ENCODE measurements around the gene ZNF354C.
A peak's percentile ranks its signal among the peaks of the same experiment; 100 is the strongest.
"Not testable (repeated sequence)": the region's sequence is repeated elsewhere in the genome, so short reads cannot be mapped to it uniquely, and the experiment has no call there.

The ZNF354C gene

DNA sequence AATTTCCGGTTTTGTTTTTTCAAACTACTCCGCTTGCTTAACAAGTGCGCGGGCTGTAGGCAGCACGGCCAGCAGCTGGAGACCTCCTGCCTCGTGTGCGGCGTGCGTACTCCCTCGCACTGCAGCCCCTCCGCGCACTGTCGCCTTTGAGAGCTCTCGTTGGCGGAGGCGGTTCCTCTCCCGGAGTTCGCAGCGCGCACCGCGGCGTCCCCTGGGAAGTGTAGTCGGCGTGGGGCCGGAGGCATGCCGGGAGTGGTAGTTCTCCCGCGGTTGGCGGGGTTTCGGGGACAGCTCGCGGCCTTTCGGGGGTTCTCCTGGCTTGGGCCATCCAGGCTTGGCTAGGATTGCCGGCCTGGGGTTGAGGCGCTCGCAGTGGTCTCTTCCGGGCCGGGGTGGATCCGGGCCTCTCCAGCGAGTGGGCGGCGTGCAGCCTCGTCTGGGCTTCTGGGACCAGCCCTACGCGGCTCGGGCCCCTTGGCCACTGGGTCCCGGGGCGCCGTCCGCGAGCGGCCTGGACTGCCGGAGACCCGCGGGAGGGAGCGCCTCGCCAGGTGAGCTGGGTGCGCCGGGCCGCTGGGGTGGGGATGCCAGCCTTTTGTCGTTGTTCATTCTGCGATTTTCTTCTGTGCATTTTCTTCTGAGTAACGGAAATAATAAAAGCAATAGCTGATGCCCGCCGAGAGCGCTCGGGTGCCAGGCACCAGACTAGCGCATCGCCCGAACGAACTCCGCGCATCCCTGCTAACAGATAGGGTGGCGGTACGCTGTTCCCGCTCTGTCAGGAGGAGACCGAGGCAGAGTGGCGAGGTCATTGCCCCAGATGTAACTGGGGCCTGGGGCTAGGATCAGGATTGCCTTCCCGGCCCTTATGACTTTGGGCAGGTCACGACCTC is at the start of gene ZNF354C:
ZNF354C (plus strand) TSS at position 258 of the 893 bp plus-strand sequence. CDS start 1,696 bp downstream, outside the sequence.
- DNase-seq = peak; percentile 87

GRCh38 chr5:179023528-179024189 is 36.5 kb upstream of the ZNF354C start, which contains the start of gene ZNF879:
ZNF879 (plus strand) TSS chr5:179023804; CDS start chr5:179025005, 1,201 bp downstream.
- DNase-seq = peak; percentile 93

DNA sequence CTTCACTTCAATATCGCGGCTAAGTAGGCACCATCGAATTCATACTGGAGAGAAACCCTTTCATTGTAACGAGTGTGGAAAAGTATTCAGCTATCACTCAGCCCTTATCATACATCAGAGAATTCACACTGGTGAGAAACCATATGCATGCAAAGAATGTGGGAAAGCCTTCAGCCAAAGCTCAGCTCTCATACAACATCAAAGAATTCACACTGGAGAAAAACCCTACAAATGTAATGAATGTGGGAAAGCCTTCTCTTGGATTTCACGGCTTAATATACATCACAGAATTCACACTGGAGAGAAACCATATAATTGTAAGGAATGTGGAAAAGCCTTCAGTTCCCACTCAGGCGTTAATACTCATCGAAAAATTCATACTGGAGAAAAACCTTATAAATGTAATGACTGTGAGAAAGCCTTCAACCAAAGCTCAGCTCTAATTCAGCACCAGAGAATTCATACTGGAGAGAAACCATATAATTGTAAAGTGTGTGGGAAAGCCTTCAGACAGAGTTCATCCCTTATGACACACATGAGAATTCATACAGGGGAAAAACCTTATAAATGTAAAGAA is 27.1 kb upstream of the ZNF354C start:
- no peak for DNase-seq

DNA sequence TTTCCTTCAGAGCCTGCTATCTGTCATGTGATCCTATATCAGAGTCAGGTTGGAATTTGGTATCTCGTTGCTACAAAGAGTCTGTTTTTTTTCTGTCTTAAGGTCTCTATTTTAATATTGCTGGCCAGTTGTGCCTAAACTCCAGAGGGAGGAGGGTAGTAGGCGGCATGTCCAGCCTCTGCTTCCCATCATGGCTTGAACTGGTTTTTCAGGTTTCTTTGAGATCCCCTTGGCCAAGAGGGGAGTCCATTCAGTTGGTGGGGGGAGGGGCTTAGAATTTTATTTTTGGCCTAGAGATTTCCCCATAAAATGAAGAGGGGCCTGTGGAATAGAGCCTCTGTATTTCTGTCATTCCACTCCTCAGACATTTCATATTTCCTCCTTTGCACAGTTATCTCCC is 15.4 kb upstream of the ZNF354C start:
- no peak for DNase-seq

DNA sequence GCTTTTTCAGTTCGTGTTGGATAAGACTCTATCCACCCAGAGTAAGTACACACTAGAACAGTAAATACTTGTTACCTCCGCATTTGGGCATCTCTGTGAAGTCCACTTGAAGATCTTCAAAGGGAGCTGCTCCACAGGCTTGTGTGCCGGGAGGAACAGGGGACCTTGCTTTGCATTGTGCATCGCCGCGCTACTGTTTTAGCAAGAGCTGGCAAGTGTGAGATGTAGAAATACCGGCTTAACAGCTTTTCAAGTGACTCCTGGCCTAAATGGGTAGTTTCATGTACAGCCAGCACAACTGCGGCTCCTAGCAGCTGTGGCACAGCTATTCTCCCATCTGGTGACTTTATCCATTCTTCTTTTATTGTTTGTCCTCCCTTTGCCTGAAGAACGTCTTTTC is 8.4 kb upstream of the ZNF354C start:
- DNase-seq = no peak

- no peak for DNase-seq
Observed at GRCh38 chr5:179054036-179054785, 6.0 kb upstream of the ZNF354C start.

DNA sequence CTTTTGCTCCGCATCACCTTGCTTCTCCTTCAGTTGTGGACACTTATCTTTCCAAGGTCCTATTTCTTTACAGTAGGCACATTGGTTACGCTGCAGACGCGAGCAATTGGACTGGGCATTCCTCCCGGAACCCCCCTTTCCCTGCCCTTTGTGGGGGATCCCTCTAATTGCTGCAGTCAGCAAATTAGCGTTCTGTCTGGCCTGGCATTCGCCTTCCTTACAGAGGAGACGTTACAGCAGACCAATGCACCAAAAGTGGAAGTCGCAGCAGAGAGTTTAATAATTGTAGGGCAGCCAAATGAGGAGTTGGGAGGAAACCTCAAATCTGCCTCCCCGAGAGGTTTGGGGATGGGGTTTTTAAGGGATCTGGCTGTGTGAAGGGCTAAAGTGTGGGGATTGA is 5.3 kb upstream of the ZNF354C start:
- no peak for DNase-seq

DNA sequence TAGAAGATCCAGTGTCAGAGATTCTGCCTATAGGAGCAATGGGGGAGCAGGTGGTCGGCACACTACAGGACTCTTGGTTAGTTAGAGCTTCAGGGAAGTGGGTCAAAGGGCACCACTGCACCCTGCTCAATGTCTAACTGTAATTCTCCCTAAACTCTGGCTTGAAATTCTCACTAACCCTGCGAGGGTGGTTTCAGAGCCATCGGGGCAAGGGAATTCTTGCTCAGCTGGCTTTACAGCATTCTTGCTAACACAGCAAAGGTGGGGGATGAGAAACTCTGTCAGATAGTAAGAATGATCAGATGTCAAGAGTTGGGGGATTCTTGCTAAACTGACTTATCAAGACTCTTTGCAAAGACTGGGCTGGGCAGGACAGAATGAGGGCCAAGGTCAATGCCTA is 4.7 kb upstream of the ZNF354C start:
- no peak for DNase-seq

DNA sequence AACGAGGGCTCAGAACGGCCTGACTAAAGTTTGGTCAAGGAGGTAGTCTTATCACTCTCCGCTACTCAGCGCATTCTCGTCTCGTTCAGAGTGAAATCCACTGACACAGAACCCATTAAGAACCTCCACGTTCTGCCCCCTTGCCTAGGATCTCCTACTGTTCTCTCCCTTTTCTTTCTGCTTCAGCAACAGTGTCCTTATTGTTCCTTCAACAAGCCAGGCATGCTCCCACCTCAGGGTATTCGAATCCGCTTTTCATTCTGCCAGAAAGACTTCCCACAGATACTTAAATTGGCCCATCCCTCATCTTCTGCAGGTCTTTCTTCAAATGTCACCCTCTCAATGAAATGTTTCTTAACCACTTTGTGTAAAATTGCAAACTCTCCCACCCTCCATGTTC is 4.3 kb upstream of the ZNF354C start:
- DNase-seq = no peak

DNA sequence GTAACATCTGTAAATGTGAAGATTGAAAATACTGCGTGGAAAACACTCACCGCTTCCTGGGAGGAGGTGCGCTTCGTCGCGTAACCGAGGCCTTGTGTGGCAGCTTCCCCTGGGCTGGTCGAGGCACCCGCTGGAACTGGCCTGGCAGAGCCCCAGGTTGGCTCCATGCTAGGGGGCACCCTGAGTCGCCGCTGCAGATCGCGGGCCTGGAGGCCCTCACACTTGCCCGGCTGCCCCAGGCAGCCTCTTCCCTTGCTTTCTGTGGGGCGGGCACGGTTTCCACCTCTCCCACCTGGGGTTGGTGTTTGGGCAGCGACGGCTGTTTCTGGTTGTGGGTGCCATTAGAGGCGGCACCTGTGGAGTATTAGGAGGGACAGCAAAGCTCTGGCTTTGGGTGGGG is 852 bp downstream of the ZNF354C start:
- DNase-seq = no peak

DNA sequence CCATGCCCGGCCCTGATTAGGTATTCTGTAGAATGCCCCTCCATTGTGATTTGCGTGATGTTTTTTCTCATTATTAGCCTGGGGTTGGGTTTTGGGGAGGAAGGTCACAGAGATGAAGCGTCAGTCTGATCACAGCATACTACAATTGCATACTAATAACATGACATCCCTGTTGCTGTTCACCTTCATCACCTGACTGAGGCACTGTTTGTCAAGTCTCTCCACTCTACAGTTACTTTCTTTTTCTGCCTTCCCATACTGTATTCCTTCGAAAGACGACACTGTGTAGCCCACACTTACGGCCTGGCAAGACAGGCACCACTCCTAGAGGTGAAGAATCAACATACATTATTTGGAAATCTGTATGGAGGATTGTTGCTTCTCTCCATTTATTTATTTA is 5.5 kb downstream of the ZNF354C start:
- DNase-seq = no peak

DNA sequence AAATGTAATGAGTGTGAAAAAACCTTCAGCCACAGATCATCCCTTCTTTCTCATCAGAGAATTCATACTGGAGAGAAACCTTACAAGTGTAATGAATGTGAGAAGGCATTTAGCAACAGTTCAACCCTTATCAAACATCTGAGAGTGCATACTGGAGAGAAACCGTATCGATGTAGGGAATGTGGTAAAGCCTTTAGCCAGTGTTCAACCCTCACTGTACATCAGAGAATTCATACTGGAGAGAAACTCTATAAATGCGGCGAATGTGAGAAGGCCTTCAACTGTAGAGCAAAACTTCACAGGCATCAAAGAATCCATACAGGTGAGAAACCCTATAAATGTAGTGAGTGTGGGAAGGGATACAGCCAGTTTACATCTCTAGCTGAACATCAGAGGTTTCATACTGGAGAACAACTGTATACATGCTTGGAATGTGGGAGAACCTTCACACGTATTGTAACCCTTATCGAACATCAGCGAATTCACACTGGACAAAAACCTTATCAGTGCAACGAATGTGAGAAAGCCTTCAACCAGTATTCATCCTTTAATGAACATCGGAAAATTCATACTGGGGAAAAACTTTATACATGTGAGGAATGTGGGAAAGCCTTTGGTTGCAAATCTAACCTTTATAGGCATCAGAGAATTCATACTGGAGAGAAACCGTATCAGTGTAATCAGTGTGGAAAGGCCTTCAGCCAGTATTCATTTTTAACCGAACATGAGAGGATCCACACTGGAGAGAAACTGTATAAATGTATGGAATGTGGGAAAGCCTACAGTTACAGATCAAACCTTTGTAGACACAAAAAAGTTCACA is 19.2 kb downstream of the ZNF354C start:
- no peak for DNase-seq

GRCh38 chr5:179080724-179081123 is 20.6 kb downstream of the ZNF354C start:
- no peak for DNase-seq

DNA sequence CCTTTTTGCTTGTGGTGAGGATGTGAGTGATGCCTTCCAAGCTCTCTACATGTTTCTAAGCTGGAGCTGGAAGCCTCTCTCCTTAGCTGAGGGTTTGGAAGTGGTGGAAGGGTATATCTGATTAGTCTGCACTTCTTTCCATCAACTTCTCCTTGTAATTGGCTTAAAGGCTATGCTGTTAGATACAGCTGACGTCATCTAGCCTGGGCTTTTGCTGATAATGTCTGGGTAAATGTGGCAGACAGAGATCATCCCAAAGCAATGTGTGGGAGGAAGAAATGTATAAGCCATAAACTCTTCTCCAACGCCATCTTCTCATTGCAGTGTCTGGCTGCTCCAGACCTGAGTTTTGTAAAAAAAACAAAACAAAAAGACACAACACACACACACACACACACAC is 29.3 kb downstream of the ZNF354C start:
- no peak for DNase-seq

DNA sequence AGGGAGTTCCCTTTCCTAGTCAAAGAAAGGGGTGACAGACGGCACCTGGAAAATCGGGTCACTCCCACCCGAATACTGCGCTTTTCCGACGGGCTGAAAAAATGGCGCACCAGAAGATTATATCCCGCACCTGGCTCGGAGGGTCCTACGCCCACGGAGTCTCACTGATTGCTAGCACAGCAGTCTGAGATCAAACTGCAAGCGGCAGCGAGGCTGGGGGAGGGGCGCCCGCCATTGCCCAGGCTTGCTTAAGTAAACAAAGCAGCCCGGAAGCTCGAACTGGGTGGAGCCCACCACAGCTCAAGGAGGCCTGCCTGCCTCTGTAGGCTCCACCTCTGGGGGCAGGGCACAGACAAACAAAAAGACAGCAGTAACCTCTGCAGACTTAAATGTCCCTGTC is 41.1 kb downstream of the ZNF354C start:
- not testable (repeated sequence) for DNase-seq

DNA sequence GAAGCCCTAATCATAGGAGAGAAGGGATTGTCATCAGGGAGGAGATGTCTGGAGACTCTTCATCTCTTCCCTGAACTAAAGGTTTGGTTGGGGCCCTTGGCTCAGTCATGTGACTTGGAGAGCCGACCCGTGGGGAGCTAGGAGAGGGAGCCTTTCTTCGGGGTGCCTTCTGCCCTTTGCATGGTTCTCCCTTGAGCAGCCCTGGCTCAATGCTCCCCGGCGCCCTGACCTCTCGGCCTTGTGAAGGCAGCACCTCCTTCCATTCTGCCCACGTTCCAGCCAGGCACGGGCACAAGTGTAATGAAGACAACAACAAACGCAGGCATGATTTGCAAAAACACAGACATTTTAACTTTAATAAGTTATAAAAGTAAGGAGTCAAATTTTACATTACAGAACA is 50.4 kb downstream of the ZNF354C start:
- no peak for DNase-seq

DNA sequence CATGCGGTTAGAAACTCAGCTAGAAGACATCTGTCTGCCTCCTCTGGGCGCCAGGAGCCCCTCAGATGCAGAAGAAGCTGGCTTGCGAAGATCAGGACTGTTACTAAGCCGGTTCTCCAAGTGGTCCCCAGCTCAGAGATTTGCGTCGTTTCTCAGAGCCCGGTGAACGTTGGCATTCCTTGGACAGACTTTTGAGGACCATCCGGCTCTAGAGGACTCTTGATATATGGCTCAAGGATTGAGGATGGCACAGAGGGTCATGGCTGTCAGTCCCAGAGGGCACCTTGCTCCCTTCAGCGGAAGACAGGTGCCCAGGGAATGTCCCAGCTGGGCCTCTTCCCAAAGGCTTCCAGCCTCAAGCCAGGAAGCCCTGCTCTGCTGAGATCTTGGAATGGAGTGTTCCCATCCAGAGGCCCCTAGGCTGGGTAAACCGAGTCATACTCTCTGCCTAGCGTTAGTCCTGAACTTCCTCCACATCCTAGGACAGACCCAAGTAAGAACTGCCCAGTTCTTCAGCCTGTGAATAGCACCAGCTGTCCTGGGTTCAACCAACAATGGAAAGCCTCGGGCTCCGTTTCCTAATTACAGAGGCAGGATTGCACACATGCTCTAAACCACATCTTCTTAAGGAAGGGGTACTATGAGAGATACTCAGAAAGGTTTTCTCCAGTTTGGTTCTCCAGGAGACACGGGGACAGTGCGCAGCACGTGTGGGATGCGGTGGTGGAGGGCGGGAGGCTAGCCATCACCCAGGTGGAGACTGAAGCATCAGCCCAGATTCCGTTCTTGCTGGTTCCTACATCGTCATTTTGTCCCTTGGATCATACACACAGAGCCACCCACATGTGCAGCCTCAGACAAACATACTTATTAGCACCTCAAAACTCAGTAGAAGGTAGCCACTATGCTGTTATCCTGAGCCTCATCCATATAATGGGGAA is 51.4 kb downstream of the ZNF354C start:
- no peak for DNase-seq

DNA sequence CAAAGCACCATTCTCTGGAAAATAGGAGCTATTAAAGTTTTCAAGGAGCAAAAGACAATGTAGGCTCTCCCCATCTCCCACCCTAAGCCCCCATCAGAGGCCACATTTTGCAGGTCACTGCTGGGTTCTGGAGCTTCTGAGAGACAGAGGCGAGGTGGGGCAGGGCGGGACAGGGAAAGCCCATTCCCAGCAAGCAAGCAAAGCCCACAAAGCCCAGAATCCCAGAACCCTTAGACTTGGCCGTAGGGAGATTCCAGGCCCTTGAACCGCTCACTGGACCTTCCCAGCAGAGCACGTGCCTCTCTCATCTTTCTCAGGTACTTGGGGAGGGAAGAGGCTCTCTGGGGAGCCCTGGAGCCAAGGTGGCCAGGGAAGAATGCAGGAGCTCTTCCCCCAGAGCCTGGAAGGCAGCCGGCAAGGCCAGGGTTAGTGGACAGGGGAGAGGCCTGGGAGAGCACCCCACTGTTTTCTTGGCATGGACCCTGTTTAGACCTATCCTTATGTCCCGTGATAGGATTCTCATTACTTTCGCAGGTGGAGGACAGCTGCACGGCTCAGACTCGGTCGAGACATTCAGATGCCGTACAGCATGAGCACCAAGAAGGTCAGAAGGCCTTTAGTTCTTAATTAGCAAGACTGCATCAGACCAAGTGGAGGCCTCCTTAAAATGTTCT is 52.4 kb downstream of the ZNF354C start:
- DNase-seq = no peak

GRCh38 chr5:179113143-179113530 is 53.0 kb downstream of the ZNF354C start:
- no peak for DNase-seq

GRCh38 chr5:179113945-179114641 is 53.9 kb downstream of the ZNF354C start:
- DNase-seq = no peak

Data from activated CD4-positive, alpha-beta T cell treated with anti-CD3 and anti-CD28 coated beads, Interleukin-2, Interleukin-6, amounts not matched to agents 100 ng/mL and 50 ng/mL, durations not matched to agents 16 hours and 8 hours (primary cell).